Erythroblast (primary cell): ENCODE results near the gene CCR1.
"Not testable (repeated sequence)": the region's sequence is repeated elsewhere in the genome, so short reads cannot be mapped to it uniquely, and the experiment has no call there.

Experiments used
- DNase-seq, 2 experiments: peaks; one replicate each; lab custom pipeline; 2025; lab: John Stamatoyannopoulos, UW
- GATA1 ChIP-seq: IDR thresholded peaks from 2 replicates; pipeline ENCODE4 v1.6.1; 2011; ENCODE audit warnings: low read depth, mild to moderate bottlenecking, control low read depth, low read length, moderate library complexity
- POLR2A ChIP-seq: IDR thresholded peaks from 2 replicates; pipeline ENCODE4 v1.6.1; 2011; ENCODE audit warnings: mild to moderate bottlenecking, low read length

The CCR1 gene

DNA sequence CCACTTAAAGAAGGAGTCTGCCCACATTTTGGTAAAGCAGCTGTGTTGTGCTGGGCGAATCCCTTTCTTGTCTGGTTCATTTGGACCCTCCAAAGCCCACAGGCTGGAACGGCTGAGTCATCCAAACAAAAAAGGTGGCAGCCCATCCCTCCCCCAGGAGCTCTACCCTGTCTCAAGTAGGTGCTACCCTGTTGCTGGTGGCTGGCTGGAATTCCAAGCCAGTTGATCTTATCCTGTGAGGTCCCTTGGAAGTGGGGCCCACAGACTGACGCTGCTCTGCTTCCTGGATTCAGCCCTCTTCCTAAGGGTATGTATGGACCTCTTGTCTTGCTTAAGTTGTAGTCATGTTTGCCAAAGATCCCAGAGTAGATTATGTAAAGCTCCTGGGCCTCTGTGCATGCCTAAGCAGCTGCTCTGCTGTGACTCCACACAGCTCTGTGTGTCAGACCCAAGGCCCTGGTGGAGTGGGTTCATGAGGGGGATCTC, 44.5 kb downstream of the CCR1 start:
- no peak for DNase-seq
- no peak for TF ChIP-seq POLR2A
- TF ChIP-seq GATA1: no peak

DNA sequence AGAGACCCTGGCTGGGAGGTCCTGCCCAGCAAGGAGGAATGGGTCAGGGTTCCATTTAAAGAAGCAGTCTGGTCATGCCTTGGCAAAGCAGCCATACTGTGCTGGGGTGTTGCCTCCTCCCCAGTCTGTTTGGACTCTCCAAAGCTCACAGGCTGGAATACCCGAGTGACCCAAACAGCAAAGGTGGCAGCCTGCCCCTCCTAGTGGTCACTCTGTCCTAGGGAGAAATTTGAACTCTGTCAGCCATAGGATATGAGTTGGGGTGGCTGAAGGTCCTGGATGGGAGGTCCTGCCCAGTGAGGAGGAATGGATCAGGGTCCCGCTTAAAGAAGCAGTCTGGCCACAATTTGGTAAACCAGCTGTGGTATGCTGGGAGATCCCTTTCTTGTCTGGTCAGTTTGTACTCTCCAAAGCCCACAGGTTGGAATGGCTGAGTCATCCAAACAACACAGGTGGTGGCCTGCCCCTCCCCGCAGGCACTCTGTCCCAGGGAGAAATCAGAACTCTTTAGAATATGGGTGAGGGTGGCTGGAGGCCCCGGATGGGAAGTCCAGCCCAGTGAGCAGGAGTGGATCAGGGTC, 45.0 kb downstream of the CCR1 start:
- no peak for DNase-seq
- no peak for TF ChIP-seq POLR2A
- TF ChIP-seq GATA1: no peak

DNA sequence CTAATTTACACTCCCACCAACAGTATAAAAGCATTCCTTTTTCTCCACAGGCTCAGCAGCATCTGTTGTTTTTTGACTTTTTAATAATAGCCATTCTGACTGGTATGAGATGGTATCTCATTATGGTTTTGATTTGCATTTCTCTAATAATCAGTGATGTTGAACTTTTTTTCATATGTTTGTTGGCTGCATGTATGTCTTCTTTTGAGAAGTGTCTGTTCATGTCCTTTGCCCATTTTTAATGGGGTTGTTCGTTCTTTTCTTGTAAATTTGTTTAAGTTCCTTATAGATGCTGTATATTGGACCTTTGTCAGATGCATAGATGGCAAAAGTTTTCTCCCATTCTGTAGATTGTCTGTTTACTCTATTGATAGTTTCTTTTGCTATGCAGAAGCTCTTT, 50.4 kb downstream of the CCR1 start:
- DNase-seq: not testable (repeated sequence)

DNA sequence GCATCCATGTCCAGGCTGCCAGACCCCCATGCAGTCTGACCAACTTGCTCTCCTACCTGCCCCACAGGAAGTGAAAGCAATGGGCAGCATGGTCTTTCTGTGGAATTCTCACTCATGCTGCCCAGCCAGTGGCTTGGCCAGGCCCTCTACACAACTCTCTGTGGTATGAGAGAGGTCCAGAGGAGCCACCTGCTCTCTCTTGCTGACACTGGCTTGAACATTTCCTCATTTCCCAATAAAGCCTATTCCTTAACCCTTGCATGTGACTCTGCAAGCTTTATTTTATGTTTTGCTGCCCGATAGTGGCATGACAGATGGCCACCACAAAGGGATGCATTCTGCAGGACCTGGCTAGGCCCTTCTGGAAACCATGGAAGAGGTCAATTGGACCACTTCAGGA, 53.8 kb downstream of the CCR1 start:
- no peak for DNase-seq

More for the DNA sequence above, 53.8 kb downstream of the CCR1 start:
- TF ChIP-seq GATA1: no peak
- no peak for TF ChIP-seq POLR2A
